GM04504 (cell line): ENCODE measurements around the gene SYCP3.
"Not testable (repeated sequence)": the region's sequence is repeated elsewhere in the genome, so short reads cannot be mapped to it uniquely, and the experiment has no call there.

ENCODE experiments used
- DNase-seq: peaks from one replicate; pipeline ENCODE4 v3.0.0-alpha.2; 2012; ENCODE audit warnings: low read depth

Gene SYCP3

GRCh38 chr12:101713059-101713682 lies 26.1 kb downstream of the SYCP3 start:
- no peak for DNase-seq

- no peak for DNase-seq
Measured at GRCh38 chr12:101710288-101710687, 29.0 kb downstream of the SYCP3 start.

GRCh38 chr12:101707131-101707782 lies 32.0 kb downstream of the SYCP3 start:
- no peak for DNase-seq

- DNase-seq = no peak
Measured at GRCh38 chr12:101706403-101706802, 32.9 kb downstream of the SYCP3 start.

GRCh38 chr12:101703487-101703886 lies 35.8 kb downstream of the SYCP3 start:
- no peak for DNase-seq

GRCh38 chr12:101700299-101700820 lies 38.9 kb downstream of the SYCP3 start:
- no peak for DNase-seq

- DNase-seq = no peak
Measured at GRCh38 chr12:101698800-101699347, 40.4 kb downstream of the SYCP3 start.

- no peak for DNase-seq
Measured at GRCh38 chr12:101697930-101698799, 41.1 kb downstream of the SYCP3 start.

- no peak for DNase-seq
Measured at GRCh38 chr12:101697197-101697929, 41.9 kb downstream of the SYCP3 start, which contains the start of gene CHPT1. CHPT1 (plus strand) TSS chr12:101697640; CDS start chr12:101697862, 222 bp downstream.

GRCh38 chr12:101696251-101697196 lies 42.7 kb downstream of the SYCP3 start:
- no peak for DNase-seq

GRCh38 chr12:101695706-101696105 lies 43.6 kb downstream of the SYCP3 start:
- DNase-seq = no peak

GRCh38 chr12:101694986-101695385 lies 44.3 kb downstream of the SYCP3 start:
- no peak for DNase-seq

GRCh38 chr12:101694297-101694848 lies 44.9 kb downstream of the SYCP3 start:
- no peak for DNase-seq

- no peak for DNase-seq
Measured at GRCh38 chr12:101691503-101692096, 47.7 kb downstream of the SYCP3 start.

GRCh38 chr12:101690544-101691098 lies 48.6 kb downstream of the SYCP3 start:
- no peak for DNase-seq

GRCh38 chr12:101686176-101686575 lies 53.1 kb downstream of the SYCP3 start:
- no peak for DNase-seq

GRCh38 chr12:101685092-101685491 lies 54.2 kb downstream of the SYCP3 start:
- no peak for DNase-seq

- not testable (repeated sequence) for DNase-seq
Measured at GRCh38 chr12:101681627-101682026, 57.6 kb downstream of the SYCP3 start.

GRCh38 chr12:101680647-101681046 lies 58.6 kb downstream of the SYCP3 start:
- no peak for DNase-seq
